Measurements from ENCODE around the gene SLC35A5.
A peak's percentile ranks its signal among the peaks of the same experiment; 100 is the strongest.

The SLC35A5 gene

DNA sequence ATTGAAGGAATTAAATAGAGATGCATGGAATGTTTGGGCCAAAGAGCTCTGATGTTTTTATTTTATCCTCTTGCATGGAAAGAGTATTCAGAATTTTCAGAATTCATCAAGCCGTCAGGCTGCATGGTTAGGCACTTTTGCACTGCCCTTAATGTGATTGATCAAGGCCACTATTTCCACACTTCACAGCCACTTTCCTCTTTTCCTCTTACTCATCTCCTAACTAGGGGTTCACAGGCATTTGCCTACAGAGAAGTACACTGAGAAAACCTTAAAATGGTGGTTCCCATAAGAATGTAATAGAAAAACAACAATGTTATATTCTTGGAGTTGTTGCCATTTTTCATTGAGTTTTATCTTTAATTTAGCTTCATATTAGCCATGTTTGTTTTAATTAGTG is 10.9 kb downstream of the SLC35A5 start:
- DNase-seq, result no peak

DNA sequence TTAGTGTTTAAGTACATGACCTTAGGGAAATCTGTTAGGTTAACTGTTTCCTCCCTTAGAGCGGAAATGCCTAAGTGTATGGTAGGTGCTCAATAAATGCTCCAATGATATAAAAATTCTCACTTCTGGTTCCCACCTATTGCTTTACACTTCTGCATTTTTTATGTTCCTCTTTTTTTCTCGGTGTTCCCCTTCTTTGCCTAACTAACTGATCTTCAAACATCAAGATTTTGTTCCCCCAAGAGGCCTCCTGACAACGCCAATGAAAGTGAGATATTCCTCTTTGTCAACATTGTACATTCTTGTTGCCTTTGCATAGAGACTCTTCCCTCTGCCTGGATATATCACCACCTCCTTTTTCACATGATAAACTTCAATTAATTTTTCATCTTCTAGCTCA is 17.4 kb downstream of the SLC35A5 start:
- DNase-seq, result no peak

GRCh38 chr3:112579697-112580096 is 17.9 kb downstream of the SLC35A5 start:
- no peak for DNase-seq

DNA sequence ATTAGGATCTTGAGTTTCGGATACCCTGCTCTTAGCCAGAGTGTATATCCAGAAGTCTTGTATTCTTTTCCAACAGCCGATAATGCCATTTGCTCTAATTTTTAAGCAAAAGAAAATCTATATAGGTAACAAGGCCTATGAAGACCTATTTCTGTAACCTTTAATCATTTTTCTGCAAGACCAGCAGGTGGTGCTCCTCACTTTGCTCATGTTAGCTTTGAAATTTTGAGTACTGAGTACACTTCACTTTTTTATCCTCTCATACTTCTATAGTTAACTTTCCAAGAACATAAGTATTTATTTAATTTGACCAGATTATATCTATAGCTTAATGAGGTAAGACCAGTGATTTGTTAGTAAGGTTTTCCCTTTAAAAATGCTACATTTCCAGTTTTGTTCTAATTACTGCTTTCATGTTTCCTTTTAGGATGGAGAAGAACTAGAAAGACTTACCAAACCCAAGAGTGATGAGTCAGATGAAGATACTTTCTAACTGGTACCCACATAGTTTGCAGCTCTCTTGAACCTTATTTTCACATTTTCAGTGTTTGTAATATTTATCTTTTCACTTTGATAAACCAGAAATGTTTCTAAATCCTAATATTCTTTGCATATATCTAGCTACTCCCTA is 20.5 kb downstream of the SLC35A5 start:
- DNase-seq, result peak; percentile 49

GRCh38 chr3:112583105-112583504 is 21.3 kb downstream of the SLC35A5 start:
- no peak for DNase-seq

GRCh38 chr3:112585782-112586181 is 23.9 kb downstream of the SLC35A5 start:
- DNase-seq, result no peak

- no peak for DNase-seq
Measured at GRCh38 chr3:112587336-112587735, 25.5 kb downstream of the SLC35A5 start.

DNA sequence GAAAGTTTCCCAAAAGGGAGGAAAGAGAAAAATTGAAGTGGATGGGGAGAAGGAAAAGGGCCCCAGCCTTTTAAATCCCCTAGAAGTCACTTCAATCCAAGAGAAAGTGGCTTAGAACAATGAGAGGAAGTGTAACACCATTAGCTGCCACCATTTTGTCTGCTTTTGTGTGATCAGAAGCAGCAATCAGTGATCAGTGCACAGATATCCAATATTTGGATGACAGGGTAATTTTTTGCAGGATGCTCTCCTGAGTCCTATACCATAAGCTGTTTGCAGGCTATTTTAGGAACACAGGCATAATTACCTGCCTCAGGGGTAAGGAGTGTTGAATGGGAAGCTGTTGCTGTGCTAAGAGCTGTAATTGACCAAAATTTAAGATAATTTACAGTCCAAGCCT is 31.4 kb downstream of the SLC35A5 start:
- DNase-seq, result no peak

DNA sequence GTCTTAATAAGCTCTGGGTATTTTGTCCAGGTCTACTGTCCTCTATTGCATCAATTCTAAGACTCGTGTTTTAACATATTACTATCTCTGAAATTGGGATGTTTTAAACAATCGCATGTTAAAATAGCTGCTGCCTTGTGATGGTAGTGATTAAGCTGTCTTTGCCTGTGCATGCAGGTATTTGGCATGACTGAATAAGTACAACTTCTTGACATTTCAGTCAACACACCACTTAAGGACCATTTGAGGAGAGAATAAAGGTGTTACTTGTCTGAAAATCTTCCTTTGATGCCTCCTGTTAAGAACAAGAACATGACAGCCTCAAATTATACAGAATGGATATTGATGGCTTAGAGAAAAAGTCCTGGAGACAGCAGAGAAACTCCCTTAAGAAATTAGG is 33.0 kb downstream of the SLC35A5 start:
- no peak for DNase-seq

GRCh38 chr3:112597945-112598344 is 36.1 kb downstream of the SLC35A5 start:
- DNase-seq, result no peak

- no peak for DNase-seq
Measured at GRCh38 chr3:112598731-112599130, 36.9 kb downstream of the SLC35A5 start.

DNA sequence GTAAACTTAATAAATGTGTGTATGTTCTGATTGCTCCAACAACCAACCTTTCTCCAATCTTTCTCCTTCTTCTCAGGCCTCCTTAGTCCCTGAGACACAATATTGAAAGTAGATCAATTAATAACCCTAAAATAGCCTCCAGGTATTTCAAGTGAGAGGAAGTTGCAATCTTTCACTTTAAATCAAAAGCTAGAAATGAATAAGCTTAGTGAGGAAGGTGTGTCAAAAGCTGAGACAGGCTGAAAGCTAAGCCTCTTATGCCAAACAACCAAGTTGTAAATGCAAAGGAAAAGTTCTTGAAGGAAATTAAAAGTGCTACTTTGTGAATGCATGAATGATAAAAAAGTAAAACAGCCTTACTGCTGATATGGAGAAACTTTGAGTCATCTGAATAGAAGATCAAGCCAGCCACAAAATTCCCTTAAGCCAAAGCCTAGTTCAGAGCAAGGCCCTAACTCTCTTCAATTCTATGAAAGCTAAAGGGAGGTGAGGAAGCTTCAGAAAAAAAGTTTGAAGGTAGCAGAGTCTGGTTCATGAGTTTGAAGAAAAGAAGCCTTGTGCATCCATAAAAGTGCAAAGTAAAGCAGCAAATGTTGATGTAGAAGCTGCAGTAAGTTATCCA is 40.5 kb downstream of the SLC35A5 start:
- DNase-seq, result no peak

- DNase-seq, result no peak
Measured at GRCh38 chr3:112604536-112604935, 42.7 kb downstream of the SLC35A5 start.

- peak; percentile 2 for DNase-seq
Measured at GRCh38 chr3:112605285-112605684, 43.4 kb downstream of the SLC35A5 start.

GRCh38 chr3:112606098-112606497 is 44.3 kb downstream of the SLC35A5 start:
- DNase-seq, result no peak

DNA sequence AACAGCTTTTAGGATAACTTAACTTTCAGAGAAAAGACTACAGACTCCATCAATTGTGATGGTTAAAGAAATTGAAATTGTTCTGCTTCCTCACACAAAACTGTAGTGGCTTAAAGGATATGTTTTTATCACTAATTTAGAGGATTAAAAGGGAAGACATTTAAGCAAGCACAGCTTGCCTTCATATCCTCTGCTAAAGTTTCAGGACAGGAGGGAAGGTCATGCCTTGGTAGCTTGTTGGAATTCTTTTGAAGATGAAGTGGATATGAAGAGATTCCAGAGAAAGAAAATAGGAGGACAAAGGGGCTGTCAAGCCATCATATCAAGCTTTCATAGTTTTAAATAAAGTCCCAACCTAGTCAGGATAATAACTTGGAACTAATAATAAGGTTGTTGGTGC is 46.0 kb downstream of the SLC35A5 start:
- no peak for DNase-seq

DNA sequence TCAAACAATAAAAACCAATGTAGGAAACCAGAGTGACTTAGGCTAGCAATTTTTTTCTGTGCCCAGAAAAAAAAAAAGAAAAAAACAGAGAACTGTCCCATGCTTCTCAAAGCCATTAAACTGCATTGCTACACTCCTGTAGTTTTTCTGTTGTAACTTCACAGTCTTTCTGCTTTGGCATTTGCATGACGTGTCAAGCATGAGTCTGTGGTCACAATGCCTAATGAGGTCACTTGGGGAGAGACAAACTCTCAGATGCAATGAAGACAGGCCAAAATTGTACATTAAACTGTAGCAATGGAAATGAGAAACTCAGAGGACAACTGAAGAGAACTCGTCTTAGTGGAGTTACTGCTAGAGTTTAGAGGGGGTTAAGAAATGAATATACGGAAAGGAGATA is 48.3 kb downstream of the SLC35A5 start:
- DNase-seq, result no peak

GRCh38 chr3:112611752-112612515 is 50.1 kb downstream of the SLC35A5 start:
- no peak for DNase-seq

DNA sequence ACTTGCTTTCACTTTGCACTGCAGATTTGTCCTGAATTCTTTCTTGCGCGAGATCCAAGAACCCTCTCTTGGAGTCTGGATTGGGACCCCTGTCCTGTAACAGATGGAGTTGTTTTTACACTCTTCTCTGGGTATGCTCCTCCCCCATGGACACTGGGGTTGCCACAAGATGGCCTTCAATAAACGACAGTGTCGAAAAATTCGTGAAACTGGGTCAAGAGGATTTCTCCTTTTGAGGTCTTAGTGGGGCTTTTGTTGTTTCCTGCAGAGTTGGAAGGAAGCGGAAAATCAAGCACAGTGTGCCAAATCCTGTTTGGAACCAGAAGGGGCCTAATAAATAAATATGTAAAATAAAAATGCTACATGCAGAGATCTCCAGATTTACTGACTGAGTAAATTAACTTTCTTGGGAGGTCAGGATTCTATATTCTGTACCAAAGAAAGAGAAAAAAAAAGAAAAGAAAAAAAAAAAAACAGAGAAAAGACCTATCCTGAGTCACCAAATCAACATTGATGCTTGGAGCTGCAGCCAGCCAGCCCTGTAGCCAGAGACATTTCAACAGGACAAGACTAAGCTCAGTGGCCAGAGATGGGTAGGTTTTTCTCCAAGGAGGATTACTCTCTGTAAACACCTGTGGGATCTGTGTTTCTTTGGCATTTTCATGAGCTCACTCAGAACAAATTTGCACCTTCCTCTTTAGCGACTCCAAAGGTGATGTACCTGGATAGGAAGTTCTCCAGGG is 54.3 kb downstream of the SLC35A5 start:
- no peak for DNase-seq

- no peak for DNase-seq
Measured at GRCh38 chr3:112617285-112617684, 55.4 kb downstream of the SLC35A5 start.

DNA sequence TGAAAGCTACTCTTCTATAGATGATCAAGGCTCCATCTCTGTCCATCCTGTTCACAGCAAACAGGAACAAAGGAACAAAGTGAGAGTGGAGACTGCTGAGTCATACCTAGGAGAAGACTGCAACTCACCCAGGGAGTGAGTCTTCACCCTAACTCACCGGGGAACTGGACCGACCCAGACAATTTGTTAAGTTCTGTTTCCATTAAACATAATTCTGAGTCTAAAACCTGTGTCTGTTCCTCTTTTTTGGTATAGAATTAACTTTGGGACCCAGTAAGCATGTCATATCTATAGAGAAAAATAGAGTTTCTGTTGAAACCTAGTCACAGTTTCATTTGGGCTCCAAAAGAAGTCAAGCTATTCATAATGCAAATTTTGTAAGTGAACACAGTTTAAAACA is 57.5 kb downstream of the SLC35A5 start:
- DNase-seq, result no peak

DNA sequence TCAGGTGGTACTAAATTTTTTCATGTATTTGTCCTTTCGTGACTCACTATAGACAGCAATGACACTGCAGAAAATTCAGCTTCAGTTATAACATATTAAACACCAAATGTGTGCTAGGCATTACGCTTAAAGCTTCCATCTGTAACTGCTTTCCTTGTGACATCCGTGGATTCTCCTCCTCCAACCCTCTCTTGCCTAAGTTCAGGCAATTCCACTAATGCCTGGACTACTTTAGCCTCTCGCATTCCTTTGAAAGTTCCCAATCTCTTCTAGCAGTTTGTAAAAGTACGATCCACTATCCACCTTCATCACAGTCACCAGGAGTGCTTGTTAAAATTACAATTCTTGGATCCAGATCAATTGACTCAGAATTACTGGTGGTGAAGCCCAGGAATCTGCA is 61.4 kb downstream of the SLC35A5 start:
- DNase-seq, result no peak

GRCh38 chr3:112623717-112624116 is 61.9 kb downstream of the SLC35A5 start:
- no peak for DNase-seq

DNA sequence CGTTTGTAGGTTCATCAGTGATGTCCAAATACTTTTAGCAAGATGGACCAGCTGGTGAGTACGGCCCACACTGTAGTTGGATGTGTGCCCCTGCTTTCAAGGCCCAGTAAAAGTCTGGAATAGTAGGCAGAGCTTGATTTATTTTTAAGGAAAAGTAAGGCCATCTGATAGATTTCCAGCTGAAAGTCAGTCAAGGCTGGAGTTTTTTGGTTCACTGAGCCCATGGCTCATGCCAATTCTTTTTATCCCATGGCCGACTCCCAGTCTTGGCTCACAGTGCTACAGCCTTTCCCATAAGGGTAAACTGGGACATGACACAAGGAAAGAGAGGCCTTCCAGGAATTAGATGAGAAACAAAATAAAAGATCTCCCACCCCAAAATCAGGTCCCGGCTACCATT is 65.6 kb downstream of the SLC35A5 start:
- DNase-seq, result no peak
